GM12878 (cell line): ENCODE results near the gene AGAP6. TPM values are rescaled to one million over a fixed set of nuclear protein-coding genes. Genes with fewer than 3 reads are reported as not detected.

ENCODE experiments used
- BHLHE40 ChIP-seq, 2 experiments: fragments of 450-650 bp in 1 of 2; IDR thresholded peaks; 2 replicates each; pipeline ENCODE4 v1.6.1; 2011 to 2017; ENCODE audit warnings: low read depth in 2 of 2, borderline replicate concordance in 1 of 2, improper control_type of control experiment in 1 of 2, low read length in 1 of 2, mild to moderate bottlenecking in 1 of 2
- CREB1 ChIP-seq: IDR thresholded peaks from 2 replicates; pipeline ENCODE4 v1.6.1; 2012; ENCODE audit warnings: low read depth, mild to moderate bottlenecking, inconsistent platforms
- E2F8 ChIP-seq: fragments of 450-650 bp; IDR thresholded peaks from 2 replicates; pipeline ENCODE4 v1.6.1; 2018; ENCODE audit warnings: mild to moderate bottlenecking, low read depth, moderate library complexity; ENCODE audit not compliant: partially characterized antibody
- EED ChIP-seq: sonication (generic); IDR thresholded peaks from 2 replicates; pipeline ENCODE4 v1.6.1; 2016; ENCODE audit warnings: antibody characterized with exemption, low read depth
- HCFC1 ChIP-seq: fragments of 150-350 bp; IDR thresholded peaks from 2 replicates; pipeline ENCODE4 v1.6.1; 2014; ENCODE audit warnings: low read length
- IRF3 ChIP-seq: fragments of 450-650 bp; IDR thresholded peaks from 2 replicates; pipeline ENCODE4 v1.6.1; 2014; ENCODE audit warnings: mild to moderate bottlenecking
- PKNOX1 ChIP-seq: fragments of 450-650 bp; IDR thresholded peaks from 2 replicates; pipeline ENCODE4 v1.6.1; 2016; ENCODE audit warnings: mild to moderate bottlenecking
- PML ChIP-seq: IDR thresholded peaks from 2 replicates; pipeline ENCODE4 v1.6.1; 2012; ENCODE audit warnings: low read length, inconsistent platforms
- POLR2A ChIP-seq: IDR thresholded peaks from 2 replicates; pipeline ENCODE4 v1.6.1; 2011; ENCODE audit warnings: low read depth, mild to moderate bottlenecking, low read length
- POLR2AphosphoS5 ChIP-seq: IDR thresholded peaks from 2 replicates; pipeline ENCODE4 v1.6.1; 2011; ENCODE audit warnings: mild to moderate bottlenecking, low read length, inconsistent platforms
- RELB ChIP-seq: fragments of 450-650 bp; IDR thresholded peaks from 2 replicates; pipeline ENCODE4 v1.6.1; 2017; ENCODE audit warnings: low read depth, mild to moderate bottlenecking, moderate library complexity
- SIN3A ChIP-seq: IDR thresholded peaks from 2 replicates; pipeline ENCODE4 v1.6.1; 2012; ENCODE audit warnings: low read depth, low read length, improper control_type of control experiment
- SMAD5 ChIP-seq: IDR thresholded peaks from 2 replicates; pipeline ENCODE4 v1.6.1; 2016; ENCODE audit warnings: antibody characterized with exemption, low read depth
- SPI1 ChIP-seq: IDR thresholded peaks from 2 replicates; pipeline ENCODE4 v1.6.1; 2011; ENCODE audit warnings: low read depth, mild to moderate bottlenecking, low read length, moderate library complexity, borderline replicate concordance; ENCODE audit not compliant: insufficient read depth
- ZBTB40 ChIP-seq: fragments of 450-650 bp; IDR thresholded peaks from 2 replicates; pipeline ENCODE4 v1.6.1; 2016; ENCODE audit warnings: mild to moderate bottlenecking, moderate library complexity, borderline replicate concordance
- polyA plus RNA-seq, 11 experiments: library from polyadenylated mRNA; depleted of rRNA in 4 of 11; unstranded in 6 of 11; stranded (reverse) in 5 of 11; fragments of >200 nt; fragmentation: Nextera tagmentation in 4 of 11; fragmentation: Illumina TruSeq in 1 of 11; extraction: Ambion mirVana in 4 of 11; extraction: Trizol in 1 of 11; gene quantifications; 1 replicate in 1 of 11; 2 replicates in 10 of 11; pipeline versions ENCODE4 v1.2.1 to v1.2.3, GENCODE V29; 2011 to 2016; ENCODE audit warnings: inconsistent platforms in 2 of 11, missing spikeins in 2 of 11, low read depth in 1 of 11
- total RNA-seq, 4 experiments: library from RNA; depleted of rRNA in 3 of 4; stranded (reverse); fragments of >200 nt in 3 of 4; fragmentation: Illumina TruSeq in 1 of 4; extraction: Trizol in 1 of 4; gene quantifications; 2 replicates each; pipeline versions ENCODE4 v1.2.1 to v1.2.3, GENCODE V29; 2013 to 2021

AGAP6 gene
- total and polyA plus RNA-seq, 10 of the 15 experiments (the other 5 are each of a cell fraction or from before 2014, with no cell fraction given) = 0.66 to 24.0 (median 12.2) TPM

GRCh38 chr10:49941447-49942338, 46.5 kb upstream of the AGAP6 start, which contains the start of the genes PARG and TIMM23B (continued):
- TF ChIP-seq PML (peak; percentile 64; the same call in 1 of the 2 replicates), POLR2A (peak; percentile 78), SPI1 (peak; percentile 56), ZBTB40 (peak; percentile 94), SIN3A (peak; percentile 75; the same call in 1 of the 2 replicates), BHLHE40 (IDR thresholded peaks at IDR 0.05; ENCODE audit: borderline replicate concordance in 1 of 2, low read depth in 2 of 2, low read length in 1 of 2) (peak in 1 of 2 experiments; percentile 51; a peak in 2 of 4 replicates), HCFC1 (peak; percentile 43; the same call in 1 of the 2 replicates), CREB1 (peak; percentile 47), POLR2AphosphoS5 (peak; percentile 79), SMAD5 (peak; percentile 53; the same call in 1 of the 2 replicates), PKNOX1 (peak; percentile 11; the same call in 1 of the 2 replicates), RELB (peak; percentile 76), EED (peak; percentile 31; the same call in 1 of the 2 replicates), IRF3 (0 out of 2 replicates have a peak, but pooled peaks have one; percentile 11), E2F8 (peak; percentile 90)
